GM19239 (cell line): ENCODE measurements around the gene RAB13.
"Not testable (repeated sequence)": the region's sequence is repeated elsewhere in the genome, so short reads cannot be mapped to it uniquely, and the experiment has no call there.

Experiments
- DNase-seq: peaks from one replicate; pipeline ENCODE4 v3.0.0; 2011; ENCODE audit warnings: low spot score; ENCODE audit not compliant: insufficient read length
- FAIRE-seq: peaks from 2 replicates; lab custom pipeline; 2011; peaks lifted over from hg19 to GRCh38; lab: Jason Lieb, UNC

Gene RAB13

DNA sequence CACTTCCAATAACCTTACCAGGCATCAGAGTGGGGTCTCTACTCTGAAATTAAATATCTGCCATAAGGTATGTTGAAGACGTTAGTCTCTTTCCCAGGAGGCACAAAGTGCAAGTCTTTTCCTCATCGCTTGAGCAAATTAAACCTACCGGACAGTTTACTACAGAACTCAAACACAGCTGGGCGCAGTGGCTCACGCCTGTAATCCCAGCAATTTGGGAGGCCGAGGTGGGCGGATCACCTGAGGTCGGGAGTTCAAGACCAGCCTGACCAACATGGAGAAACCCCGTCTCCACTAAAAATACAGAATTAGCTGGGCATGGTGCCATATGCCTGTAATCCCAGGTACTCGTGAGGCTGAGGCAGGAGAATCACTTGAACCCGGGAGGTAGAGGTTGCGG, 7.0 kb downstream of the RAB13 start:
- not testable (repeated sequence) for DNase-seq, FAIRE-seq

DNA sequence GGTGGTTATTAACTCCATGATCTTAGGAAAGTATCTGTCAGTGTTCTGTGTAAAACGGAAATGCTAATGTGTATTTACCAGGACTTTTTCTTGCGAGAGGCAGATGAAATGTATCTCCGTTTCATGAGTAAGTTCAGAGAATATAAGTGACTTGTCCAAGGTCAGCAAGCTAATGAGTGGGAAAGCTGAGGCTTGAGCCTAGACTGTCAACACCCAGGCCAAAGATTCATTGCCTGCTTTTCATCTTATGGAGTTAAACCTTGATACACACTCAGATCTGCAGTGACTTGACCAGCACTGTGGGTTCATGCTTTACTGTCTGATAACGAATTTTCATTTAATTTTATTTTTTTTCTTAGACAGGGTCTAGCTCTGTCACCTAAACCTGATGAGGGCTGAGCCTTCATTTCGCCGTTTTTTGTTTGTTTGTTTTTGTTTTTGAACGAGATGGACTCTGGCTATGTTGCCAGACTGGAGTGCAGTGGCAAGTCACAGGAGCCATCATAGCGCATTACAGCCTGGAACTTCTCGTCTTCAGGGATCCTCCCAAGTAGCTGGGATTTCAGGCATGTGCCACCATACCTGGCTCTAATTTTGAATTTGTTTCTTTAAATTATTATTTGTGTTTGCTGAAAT, 7.7 kb downstream of the RAB13 start:
- no peak for FAIRE-seq

DNA sequence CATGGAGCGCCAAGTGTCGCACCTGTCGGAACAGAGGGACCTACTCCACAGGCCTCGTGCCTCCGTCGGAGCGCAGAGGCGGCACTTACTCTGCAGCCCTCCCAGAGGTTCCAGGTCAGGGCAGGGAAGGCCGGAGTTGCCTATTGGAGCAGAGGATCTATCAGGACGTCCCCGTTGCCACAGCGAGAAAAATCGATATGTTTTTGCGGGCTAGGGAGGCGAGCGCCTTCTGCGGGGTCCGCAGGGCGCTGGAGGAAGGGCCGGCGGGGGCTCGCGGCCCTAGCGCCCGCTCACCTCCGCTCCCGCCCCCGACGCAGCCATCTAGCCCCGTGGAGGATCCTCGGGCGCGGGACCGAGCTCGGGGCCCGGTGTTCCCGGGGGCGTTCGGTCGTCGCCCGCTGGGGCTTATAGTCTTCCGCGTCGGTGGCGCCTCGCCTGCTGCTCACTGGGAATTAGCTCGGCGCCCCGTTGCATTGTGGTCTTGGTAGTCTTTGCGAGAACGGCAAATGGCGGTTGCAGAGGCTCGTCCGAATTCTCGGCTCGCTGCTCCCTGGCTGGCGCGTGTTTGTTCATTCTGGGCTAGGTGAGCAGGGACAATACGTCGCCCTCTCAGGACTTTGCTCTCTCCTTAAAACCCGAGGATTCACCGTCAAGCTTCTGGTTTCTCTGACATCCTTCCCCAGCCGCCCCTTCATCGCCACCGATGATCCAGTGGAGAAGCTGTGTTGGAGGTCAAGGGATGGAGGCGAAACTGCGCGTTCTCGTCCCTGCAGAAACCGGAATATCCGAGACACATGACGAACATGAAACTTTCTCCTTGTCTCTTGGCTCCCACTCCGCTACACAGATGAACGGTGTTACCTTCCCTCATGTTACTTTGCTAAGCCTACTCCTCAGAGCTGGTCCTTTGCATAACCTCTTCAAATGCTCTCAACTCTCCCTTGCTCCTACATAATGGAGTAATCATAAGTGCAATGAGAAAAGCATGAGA, 8.6 kb downstream of the RAB13 start, which contains the start of gene JTB:
TSS of gene JTB (minus strand) at position 425 of the 991 bp plus-strand sequence. CDS start at position 3, 422 bp downstream.
- FAIRE-seq (peak; percentile 89), DNase-seq (peak; percentile 81)

More for the DNA sequence above, 7.7 kb downstream of the RAB13 start:
- DNase-seq = no peak

DNA sequence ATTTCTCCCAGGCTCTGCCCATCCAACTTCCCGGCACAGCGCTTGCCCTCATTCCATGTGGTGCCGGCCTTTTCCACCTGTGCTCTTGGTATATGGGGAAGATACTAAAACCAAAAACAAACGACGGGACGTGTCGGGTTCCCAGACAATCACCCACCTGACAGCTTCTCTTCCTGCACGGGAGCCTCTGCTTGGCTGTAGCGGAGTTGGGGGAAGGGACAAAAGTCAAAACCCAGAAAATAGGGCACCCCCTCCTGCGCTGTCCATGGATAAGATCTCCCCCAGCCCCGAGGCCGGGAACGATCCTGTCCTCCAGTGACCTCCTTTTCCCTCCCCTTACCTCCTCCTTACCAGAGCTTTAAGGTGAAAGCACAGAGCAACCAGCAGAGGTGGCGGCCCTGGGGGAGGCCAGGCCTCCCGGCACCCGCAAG, 9.3 kb downstream of the RAB13 start:
- DNase-seq = no peak
- FAIRE-seq = no peak

DNA sequence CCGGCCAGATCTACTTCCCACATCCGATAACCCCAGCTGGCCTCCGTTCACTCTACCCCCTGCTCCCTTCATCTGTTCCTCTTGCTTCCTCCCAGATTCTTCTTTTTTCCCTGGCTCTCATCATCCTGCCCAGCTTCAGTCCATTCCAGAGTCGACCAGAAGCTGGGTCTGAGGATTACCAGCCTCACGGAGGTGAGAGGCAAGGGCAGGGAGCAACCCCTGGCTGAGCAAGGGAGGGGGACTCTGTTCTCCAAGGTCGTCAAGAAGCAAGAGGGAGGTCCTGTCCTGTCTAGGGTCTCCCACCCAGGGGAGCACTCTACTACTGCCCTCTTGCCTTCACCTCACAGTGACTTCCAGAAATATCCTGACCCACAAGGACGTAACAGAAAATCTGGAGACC, 12.6 kb downstream of the RAB13 start:
- FAIRE-seq = no peak
- no peak for DNase-seq

DNA sequence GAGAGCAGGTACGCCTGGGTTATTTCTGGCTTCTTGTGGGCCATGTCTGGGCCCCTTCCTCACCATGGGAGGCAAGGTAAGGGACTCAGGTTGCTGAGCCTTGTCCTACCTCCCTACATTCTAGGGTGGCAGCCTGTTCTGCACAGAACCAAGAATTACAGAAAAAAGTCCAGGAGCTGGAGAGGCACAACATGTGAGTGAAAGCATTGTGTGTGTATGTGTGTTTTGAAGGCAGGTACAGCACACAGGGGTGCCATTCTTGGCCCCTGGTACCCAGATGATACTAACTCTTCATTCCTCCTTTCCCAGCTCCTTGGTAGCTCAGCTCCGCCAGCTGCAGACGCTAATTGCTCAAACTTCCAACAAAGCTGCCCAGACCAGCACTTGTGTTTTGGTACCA, 13.1 kb downstream of the RAB13 start:
- FAIRE-seq = no peak
- no peak for DNase-seq

DNA sequence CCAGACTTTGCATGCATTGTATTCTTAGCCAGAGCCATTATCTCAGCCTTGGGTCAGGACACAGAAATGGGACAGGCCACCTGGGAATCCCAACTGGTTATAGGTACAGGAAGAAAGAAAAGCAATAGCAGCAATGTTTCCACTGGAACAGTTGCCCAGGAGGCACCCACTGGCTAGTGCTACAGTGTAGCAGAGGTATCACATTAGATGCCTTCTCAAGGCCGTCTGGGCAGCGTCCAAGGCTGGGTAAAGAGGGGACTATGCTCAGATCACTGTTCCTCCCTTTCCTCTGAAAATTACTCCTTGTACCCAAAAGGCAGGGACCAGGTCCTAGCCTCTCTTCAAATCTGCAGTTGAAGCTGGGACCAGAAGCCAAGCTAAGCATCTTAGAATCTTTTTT, 15.8 kb downstream of the RAB13 start:
- FAIRE-seq = no peak

DNA sequence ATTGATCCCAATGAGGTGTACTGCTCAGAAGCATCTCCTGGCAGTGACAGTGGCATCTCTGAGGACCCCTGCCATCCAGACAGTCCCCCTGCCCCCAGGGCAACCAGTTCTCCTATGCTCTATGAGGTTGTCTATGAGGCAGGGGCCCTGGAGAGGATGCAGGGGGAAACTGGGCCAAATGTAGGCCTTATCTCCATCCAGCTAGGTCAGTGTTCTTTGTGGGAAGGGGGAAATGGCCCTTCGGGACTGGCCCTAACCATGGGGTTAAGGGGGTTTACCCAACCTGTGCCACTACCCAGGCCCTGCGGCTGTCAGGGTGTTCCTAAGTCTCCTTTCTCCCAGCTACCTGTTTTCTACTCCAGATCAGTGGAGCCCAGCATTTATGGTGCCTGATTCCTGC, 17.2 kb downstream of the RAB13 start:
- no peak for DNase-seq
- FAIRE-seq = no peak

More for the DNA sequence above, 15.8 kb downstream of the RAB13 start:
- DNase-seq = no peak

DNA sequence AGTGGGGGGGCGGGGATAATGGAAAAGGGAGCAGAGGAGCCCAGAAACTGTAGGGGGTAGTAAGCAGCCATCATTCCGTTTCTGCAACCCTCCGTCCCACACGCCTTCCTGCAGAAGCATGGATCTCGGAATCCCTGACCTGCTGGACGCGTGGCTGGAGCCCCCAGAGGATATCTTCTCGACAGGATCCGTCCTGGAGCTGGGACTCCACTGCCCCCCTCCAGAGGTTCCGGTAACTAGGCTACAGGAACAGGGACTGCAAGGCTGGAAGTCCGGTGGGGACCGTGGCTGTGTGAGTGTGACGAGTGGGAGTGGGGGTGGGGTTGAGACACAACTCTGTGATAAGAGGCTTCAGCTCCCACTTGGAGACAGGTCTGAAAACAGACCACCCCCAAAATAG, 17.7 kb downstream of the RAB13 start:
- no peak for FAIRE-seq
- DNase-seq = no peak

DNA sequence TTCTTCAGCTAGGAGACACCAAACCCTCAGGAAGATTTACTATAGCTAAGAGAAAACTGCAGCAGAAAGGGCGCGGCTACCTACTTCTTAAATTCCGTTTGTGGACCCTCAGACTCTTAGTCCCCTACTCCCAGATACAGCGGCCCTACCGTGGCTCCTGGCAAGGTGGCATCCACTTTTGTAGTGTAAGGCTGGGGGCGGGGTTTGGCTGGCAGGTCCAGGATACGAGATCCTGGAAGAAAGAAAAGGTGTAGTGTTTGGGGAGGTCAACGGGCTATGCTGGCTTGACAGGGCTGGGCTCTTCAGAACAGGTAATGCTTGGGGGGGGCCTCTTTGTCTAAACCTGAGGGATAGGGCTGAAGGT, 18.2 kb downstream of the RAB13 start:
- FAIRE-seq (no peak), DNase-seq (no peak)

DNA sequence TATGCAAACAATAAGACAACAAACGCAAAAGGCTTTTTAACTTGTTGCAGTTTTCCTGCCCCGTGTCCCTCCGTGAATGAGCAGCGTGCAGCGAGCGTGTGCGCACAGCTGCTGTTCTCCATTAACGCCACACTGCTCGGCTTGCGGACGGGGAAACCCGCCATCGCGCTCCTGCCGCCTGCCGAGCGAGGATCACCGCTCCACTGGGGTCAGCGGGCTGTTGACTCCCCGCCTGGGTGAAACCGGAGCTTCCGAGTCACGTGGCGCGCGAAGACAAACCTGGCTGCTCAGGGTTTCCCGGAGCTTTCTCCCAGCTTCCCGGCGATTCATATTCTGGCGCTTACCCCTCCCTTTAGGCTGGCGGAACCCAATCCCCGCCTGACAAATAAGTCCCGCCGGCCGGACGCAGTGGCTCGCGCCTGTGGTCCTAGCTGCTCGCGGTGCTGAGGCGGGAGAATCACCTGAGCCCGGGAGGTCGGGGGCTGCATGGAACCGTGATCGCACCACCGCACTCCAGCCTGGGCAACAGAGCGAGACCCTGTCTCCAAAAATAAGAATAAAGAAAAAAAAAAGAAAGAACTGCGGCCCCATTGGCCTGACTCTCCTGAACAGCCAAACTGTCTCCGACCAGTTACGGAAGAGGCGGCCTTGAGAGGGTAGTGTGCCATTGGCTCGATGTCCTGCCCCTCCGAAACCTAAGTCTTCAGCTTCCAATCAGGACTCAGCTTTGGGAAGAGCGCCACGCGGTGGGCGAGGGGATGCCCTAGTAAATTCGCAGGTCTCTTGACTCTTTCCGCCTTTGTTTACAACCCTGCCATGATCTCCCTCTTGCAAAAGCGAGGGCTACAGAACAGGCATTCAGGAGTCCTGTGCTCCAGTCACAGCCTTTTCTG, 18.8 kb downstream of the RAB13 start, which contains the start of gene CREB3L4:
TSS of gene CREB3L4 (plus strand) at position 796 of the 893 bp plus-strand sequence. CDS start 624 bp downstream, outside the sequence.
- FAIRE-seq = peak; percentile 95
- DNase-seq = peak; percentile 72

DNA sequence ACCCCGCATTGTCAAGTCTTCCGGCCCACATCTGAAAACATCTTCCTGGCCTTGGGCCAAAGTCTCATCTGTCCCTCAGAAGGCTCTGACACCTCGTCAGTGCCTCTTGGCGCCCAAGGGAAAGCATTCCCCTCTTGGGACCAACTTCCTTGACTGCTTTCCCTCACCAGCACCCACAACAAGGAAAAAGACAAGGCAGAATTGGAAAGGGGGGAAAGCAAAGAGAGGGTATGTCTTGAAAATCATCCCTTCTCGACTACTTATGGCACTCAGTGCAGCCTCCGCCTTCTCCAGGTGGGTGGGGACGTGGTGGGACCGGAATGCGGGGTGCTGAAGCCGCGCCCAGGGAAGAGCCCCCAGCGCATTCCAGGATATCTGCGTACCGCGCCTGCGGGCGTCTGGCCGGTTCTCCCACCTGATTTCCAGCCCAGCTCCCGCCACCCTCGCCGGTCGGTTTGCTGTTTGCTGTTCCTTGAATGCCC, 22.2 kb downstream of the RAB13 start:
- DNase-seq = no peak
- FAIRE-seq = no peak

DNA sequence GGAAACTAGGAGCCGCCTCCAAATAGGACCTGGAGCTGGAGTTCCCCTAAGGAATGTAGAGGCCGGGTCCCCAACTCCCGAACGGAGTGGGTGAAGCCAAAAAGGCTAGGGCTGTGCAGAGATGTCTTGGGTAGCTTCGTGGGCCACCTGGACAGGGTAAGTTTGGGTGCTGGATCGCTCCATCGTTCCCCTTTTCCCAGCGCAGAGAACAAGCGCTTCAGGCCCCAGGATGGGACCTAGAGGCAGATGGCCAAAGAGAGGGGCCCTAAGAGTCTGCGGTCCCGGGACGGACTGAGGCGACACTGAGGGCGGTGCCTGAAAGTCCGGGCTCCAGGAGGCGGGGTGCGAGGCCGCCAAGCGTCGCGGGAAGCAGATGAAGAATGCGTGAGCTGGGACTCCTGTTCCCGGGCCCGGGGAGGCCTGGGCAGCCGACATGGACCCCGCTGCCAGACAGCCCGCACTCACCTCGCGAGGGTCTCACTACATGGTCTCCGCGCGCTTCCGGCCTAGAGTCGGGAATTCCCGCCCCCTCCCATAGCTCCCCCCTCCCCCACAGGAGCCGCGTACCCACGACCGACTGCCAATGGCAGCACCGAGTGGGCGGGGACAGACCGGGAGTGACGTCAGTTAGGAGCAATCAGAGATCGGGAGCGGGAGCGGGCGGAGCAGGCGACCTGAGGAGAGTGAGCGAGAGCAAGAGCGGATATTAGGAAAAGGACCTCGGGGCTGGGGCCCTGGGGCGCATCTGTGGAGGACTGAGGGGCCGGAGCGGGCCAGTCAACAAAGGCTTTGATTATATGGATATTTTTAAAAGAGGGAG, 22.9 kb downstream of the RAB13 start, which contains the start of gene SLC39A1:
TSS of gene SLC39A1 (minus strand) at position 508 of the 820 bp plus-strand sequence. CDS start 822 bp downstream, outside the sequence.
- FAIRE-seq (peak; percentile 96), DNase-seq (peak; percentile 76)

DNA sequence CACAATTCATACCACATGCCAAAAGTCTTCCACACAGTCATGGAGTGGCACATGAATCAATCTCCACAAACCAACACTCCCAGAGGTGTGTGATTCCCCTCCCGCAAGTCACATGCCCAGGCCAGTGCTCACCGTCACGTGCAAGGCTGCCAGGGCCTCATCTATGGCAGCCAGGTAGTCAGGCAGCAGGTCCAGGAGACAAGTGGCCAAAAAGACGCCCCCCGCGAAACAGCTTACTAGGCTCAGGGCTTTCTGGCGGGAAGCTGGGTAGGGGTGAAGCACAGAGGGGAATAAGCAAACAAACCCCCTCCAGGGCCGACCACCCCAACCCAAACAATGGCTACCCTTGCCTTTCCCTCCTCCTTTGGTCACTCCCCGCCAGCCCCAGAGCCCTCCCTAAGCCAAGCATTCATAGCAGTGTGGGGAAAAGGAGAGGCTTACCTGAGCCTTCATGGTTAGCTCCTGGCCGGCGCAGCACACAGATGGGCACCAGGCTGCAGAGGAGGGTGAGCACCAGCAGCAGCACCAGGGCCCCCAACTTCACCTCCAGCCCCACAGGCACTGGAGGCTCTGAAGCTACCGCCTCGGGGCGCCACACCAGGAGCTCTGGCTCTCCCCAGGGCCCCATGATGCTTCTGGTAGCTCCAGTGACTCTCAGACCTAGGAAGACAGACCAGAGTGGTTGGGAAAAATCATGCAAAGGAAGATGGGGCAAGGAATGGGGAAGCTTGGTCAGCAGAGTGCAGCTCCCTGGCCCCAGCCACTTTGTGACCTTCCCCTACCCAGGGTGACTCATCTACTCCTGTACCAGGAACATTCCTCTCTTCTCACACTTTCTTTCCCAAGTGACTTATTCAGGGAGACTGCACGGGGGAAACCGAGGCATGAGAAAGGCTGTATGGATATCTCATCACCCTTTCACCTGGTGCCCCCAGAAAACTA, 23.8 kb downstream of the RAB13 start:
- no peak for FAIRE-seq

DNA sequence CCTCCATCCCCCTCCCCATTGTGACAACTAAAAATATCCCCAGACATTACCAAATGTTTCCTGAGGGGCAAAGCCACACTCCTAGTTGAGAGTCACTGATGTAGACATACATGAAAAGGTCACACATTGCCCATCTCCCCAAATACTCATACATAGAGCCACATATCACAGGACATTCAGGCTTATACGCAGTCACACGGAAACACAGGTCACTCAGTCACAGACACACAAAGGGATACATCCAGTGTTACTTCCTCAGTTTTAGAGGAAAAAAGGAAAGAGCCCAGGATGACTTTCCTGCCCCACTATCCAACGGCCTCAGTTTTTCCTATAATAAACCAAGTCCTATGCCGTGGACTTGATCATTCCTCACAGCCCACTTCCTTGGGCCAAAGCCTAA, 24.7 kb downstream of the RAB13 start:
- FAIRE-seq (no peak), DNase-seq (no peak)

More for the DNA sequence above, 23.8 kb downstream of the RAB13 start:
- DNase-seq = no peak

DNA sequence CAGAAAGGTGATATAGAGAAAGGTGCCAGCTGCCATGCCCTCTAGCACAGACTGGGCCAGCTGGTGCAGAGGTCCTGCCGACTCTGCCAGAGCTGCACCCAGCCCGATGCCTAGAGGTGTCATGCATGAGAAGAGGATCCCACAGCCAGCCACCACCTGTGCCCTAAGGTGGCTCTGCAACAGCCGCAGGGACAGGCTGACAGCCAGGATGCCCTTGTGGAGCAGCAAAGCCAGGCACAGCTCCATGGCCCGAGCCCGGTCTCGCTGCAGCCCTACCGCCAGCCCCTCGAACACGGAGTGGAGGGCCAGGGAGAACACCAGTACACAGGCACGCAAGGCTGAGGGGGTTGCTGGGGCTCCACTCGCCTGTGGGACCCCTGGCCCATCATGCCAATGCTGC, 25.9 kb downstream of the RAB13 start:
- DNase-seq (no peak), FAIRE-seq (no peak)

DNA sequence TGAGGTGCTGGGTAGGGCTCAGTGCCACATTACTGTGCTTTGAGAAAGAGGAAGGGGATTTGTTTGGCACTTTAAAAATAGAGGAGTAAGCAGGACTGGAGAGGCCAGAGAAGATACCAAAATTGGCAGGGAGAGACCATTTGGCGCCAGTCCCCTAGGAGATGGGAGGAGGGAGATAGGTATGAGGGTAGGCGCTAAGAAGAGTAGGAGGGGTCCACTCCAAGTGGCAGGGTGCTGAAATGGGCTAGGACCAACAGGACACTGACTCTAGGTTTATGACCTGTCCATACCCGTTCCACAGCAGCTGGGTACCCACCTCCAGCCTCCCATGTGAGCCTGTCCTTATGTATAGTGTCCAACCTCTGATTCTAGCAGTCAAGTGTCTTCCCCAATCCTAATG, 26.7 kb downstream of the RAB13 start:
- DNase-seq (no peak), FAIRE-seq (no peak)

DNA sequence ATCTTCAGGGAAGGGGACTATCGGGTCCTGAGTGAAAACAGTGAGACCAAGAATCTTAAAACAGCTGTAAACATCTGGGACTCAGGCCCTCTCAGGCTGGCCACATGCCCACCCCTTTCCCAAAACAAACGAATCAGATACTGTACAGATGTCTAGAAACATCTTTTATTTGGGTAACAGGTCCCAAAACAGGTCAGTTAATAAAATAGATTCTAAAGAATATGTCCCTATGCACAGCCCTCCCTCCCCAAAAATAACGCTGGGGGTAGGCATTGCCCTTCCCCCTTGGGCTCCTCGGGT, 27.2 kb downstream of the RAB13 start:
- FAIRE-seq (no peak), DNase-seq (no peak)
